ENCODE measurements around the gene WNT10A. TPM values are rescaled to one million over a fixed set of nuclear protein-coding genes. Genes with fewer than 3 reads are reported as not detected.

WNT10A gene
- total and polyA plus RNA-seq, 2 experiments from 2014 or later: 1.9 TPM

DNA sequence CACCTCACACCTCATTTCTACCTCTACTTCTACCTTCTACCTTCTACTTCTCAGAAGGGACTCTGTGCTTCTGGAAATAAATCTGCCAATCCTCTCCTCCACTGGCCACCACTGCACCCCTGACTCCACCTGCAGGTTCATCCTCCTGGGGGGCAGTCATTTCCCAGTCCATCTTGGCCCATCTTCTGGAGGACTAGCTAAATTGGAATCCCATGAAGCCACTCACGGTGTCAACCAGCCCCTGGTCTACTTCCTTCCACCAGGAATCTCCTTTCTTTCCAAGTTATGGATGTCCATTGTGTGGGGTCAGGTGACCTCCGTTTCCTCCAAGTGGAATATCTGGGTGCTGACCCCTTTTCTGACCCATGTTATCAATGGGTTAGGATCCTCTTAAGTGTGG is 3.9 kb downstream of the WNT10A start:
- no peaks in the 10 kb centered on the region for H3K9me3 ChIP-seq (ENCODE audit: low read depth)
- no peak for DNase-seq (ENCODE audit: low spot score)
- H3K4me1 ChIP-seq (ENCODE audit: insufficient read depth): peaks cover 17% of the 10 kb centered on the region
- H3K4me3 ChIP-seq: no peak overlapping the region
- H2AFZ ChIP-seq: no peak overlapping the region
- no peaks in the 10 kb centered on the region for H3K36me3 ChIP-seq (replicated peaks; ENCODE audit: insufficient read depth, low read depth)
- TF ChIP-seq EZH2 (IDR thresholded peaks at IDR 0.05; ENCODE audit: borderline replicate concordance) (no peak), EZH2phosphoT487 (IDR thresholded peaks at IDR 0.05; ENCODE audit: low read depth, severe bottlenecking, unreplicated experiment) (no peak)
- TF ChIP-seq, protein P1, sequence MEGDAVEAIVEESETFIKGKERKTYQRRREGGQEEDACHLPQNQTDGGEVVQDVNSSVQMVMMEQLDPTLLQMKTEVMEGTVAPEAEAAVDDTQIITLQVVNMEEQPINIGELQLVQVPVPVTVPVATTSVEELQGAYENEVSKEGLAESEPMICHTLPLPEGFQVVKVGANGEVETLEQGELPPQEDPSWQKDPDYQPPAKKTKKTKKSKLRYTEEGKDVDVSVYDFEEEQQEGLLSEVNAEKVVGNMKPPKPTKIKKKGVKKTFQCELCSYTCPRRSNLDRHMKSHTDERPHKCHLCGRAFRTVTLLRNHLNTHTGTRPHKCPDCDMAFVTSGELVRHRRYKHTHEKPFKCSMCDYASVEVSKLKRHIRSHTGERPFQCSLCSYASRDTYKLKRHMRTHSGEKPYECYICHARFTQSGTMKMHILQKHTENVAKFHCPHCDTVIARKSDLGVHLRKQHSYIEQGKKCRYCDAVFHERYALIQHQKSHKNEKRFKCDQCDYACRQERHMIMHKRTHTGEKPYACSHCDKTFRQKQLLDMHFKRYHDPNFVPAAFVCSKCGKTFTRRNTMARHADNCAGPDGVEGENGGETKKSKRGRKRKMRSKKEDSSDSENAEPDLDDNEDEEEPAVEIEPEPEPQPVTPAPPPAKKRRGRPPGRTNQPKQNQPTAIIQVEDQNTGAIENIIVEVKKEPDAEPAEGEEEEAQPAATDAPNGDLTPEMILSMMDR (IDR thresholded peaks at IDR 0.05; ENCODE audit: poor library complexity): no peak
- 79% methylated on average over 2 of the region's 2 CpGs for WGBS (ENCODE audit: low lambda C conversion rate, missing lambda C conversion rate)
- no peak overlapping the region for H3K4me2 ChIP-seq
- H4K20me1 ChIP-seq (ENCODE audit: insufficient read depth, poor library complexity, severe bottlenecking): no peaks in the 10 kb centered on the region
- H3K79me2 ChIP-seq: no peaks in the 10 kb centered on the region
- H3K27me3 ChIP-seq: peaks cover 62% of the 10 kb centered on the region
- no peaks in the 10 kb centered on the region for H3K9me2 ChIP-seq (replicated peaks; ENCODE audit: insufficient read depth)
- H3K27ac ChIP-seq: no peak overlapping the region

DNA sequence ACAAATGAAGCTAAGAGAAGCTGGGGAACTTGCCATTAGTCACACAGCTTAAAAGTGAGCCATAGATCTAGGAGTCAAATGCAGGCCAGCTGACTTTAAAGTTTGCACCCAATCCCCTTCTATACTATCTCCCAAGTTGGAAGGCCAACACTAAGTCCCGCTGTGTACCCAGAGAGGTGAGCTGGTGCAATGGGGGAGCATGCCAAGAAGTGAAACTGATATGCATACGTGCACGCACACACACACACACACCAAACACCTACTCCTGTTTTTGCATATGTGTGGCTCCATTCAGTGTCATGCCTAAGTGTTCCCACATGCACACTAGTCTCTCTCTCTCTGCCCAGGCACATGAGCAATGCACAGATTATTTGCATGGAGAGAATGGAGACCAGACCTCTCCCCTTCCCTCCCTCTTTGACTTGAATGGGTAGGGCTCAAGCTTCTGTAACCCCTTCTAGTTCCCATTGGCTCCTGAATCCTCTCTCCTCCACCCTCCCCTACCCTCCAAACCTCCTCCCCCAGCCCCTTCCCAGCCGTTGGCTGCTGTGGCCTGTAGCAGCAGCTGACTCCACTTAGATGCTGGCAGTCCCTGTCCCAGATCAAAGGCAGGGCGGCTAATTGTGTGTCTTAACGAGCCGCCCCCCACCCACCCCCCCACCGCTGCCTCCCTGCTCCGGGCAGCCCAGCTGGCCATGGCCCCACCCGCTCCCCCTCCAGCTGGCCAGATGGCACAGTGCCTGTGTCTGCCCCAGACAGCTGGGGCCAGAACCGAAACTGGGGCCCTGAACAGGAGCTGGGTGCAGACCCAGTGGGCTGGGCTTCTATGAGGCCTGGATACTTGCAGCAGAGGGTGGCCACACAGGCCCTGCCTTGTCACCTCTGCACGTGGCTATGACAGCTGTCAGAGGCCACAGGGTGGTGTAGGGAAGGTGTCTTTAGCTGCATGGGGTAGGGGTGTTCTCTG is 5.6 kb downstream of the WNT10A start:
- H3K4me1 ChIP-seq (ENCODE audit: insufficient read depth): peaks cover 10% of the 10 kb centered on the region
- no peak for DNase-seq (ENCODE audit: low spot score)
- H3K4me3 ChIP-seq: no peak overlapping the region
- H4K20me1 ChIP-seq (ENCODE audit: insufficient read depth, poor library complexity, severe bottlenecking): no peaks in the 10 kb centered on the region
- H3K27ac ChIP-seq: no peak overlapping the region
- peaks cover 45% of the 10 kb centered on the region for H3K27me3 ChIP-seq
- no peak overlapping the region for H3K4me2 ChIP-seq
- H3K9me3 ChIP-seq (ENCODE audit: low read depth): no peaks in the 10 kb centered on the region
- H3K9me2 ChIP-seq (replicated peaks; ENCODE audit: insufficient read depth): no peaks in the 10 kb centered on the region
- 54% methylated on average over 7 of the region's 12 CpGs for WGBS (ENCODE audit: low lambda C conversion rate, missing lambda C conversion rate)
- H3K36me3 ChIP-seq (replicated peaks; ENCODE audit: insufficient read depth, low read depth): no peaks in the 10 kb centered on the region
- no peaks in the 10 kb centered on the region for H3K79me2 ChIP-seq
- no peak overlapping the region for H2AFZ ChIP-seq
- TF ChIP-seq EZH2phosphoT487 (IDR thresholded peaks at IDR 0.05; ENCODE audit: low read depth, severe bottlenecking, unreplicated experiment) (no peak), EZH2 (IDR thresholded peaks at IDR 0.05; ENCODE audit: borderline replicate concordance) (no peak)
- TF ChIP-seq, protein P1 (IDR thresholded peaks at IDR 0.05; ENCODE audit: poor library complexity): no peak

DNA sequence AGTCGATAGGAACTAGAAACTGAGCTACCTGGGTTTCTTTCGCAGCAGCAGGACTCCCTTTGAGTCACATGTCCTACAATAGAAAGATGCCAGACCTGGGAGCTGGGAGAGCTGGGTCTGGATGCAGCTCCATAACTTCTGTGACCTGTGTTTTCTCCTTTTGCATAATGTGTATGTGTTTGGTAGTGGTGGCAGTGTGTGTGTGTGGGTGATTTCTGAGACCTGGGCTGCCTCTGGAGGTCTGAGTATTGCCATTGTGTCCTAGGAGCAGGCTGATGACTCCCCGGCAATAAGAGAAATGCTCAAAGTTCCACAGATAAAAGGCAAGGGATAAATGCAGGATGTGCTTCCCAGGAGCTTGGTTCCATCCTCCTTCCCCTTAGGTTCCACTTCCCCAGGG is 6.4 kb downstream of the WNT10A start:
- H3K4me2 ChIP-seq: no peak overlapping the region
- H3K36me3 ChIP-seq (replicated peaks; ENCODE audit: insufficient read depth, low read depth): no peaks in the 10 kb centered on the region
- H2AFZ ChIP-seq: no peak overlapping the region
- peaks cover 10% of the 10 kb centered on the region for H3K4me1 ChIP-seq (ENCODE audit: insufficient read depth)
- TF ChIP-seq EZH2phosphoT487 (IDR thresholded peaks at IDR 0.05; ENCODE audit: low read depth, severe bottlenecking, unreplicated experiment) (no peak), EZH2 (IDR thresholded peaks at IDR 0.05; ENCODE audit: borderline replicate concordance) (no peak)
- TF ChIP-seq, protein P1 (IDR thresholded peaks at IDR 0.05; ENCODE audit: poor library complexity): no peak
- no peak overlapping the region for H3K4me3 ChIP-seq
- 79% methylated on average over 3 of the region's 3 CpGs for WGBS (ENCODE audit: low lambda C conversion rate, missing lambda C conversion rate)
- no peaks in the 10 kb centered on the region for H3K9me2 ChIP-seq (replicated peaks; ENCODE audit: insufficient read depth)
- no peaks in the 10 kb centered on the region for H3K79me2 ChIP-seq
- no peaks in the 10 kb centered on the region for H3K9me3 ChIP-seq (ENCODE audit: low read depth)
- no peaks in the 10 kb centered on the region for H4K20me1 ChIP-seq (ENCODE audit: insufficient read depth, poor library complexity, severe bottlenecking)
- H3K27ac ChIP-seq: no peak overlapping the region
- peaks cover 37% of the 10 kb centered on the region for H3K27me3 ChIP-seq
- DNase-seq (ENCODE audit: low spot score): no peak

Measured in hepatocyte (in vitro differentiated cells).